WTC11 (cell line): ENCODE results near the gene UGT1A8. TPM values are rescaled to one million over a fixed set of nuclear protein-coding genes. Genes with fewer than 3 reads are reported as not detected.

Source experiments
- ATAC-seq: fragments of 200-7000 bp; cut with Tn5 transposase; 2 replicates; pipeline ENCODE4 v1.10.0; 2021; ENCODE audit warnings: mild to moderate bottlenecking, moderate library complexity
- CTCF ChIA-PET: fragments of 300-600 bp; sonication (Branson Sonifier 250); formaldehyde crosslinking; loops from one replicate; lab custom pipeline; 2021; ENCODE audit warnings: antibody characterized with exemption; lab: Charles Lee
- POLR2A ChIA-PET: fragments of 350-600 bp; sonication (Branson Sonifier 250); formaldehyde crosslinking; loops from one replicate; lab custom pipeline; 2021; ENCODE audit warnings: antibody characterized with exemption; lab: Charles Lee
- DNase-seq: peaks from one replicate; pipeline ENCODE4 v3.0.0; 2021; ENCODE audit warnings: low spot score
- H3K27ac Mint-ChIP-seq: 2 replicates; pipeline ENCODE4 v1.8.0; 2021; ENCODE audit warnings: mixed read lengths
- H3K27me3 Mint-ChIP-seq: 2 replicates; pipeline ENCODE4 v1.8.0; 2021; ENCODE audit warnings: low read depth, mild to moderate bottlenecking, moderate library complexity, mixed read lengths
- H3K36me3 Mint-ChIP-seq: 2 replicates; pipeline ENCODE4 v1.8.0; 2021; ENCODE audit warnings: mixed read lengths
- H3K4me1 Mint-ChIP-seq: 2 replicates; pipeline ENCODE4 v1.8.0; 2022; ENCODE audit warnings: mixed read lengths
- H3K4me3 Mint-ChIP-seq: 2 replicates; pipeline ENCODE4 v1.8.0; 2021; ENCODE audit warnings: mild to moderate bottlenecking, moderate library complexity, mixed read lengths
- H3K9me3 Mint-ChIP-seq: 2 replicates; pipeline ENCODE4 v1.8.0; 2021; ENCODE audit warnings: mixed read lengths
- ARID4B ChIP-seq: sonication (generic); formaldehyde crosslinking; IDR thresholded peaks from 2 replicates; pipeline ENCODE4 v1.8.0; 2023; ENCODE audit warnings: missing genetic modification reagents, mild to moderate bottlenecking, borderline replicate concordance
- ATF3 ChIP-seq: sonication (generic); formaldehyde crosslinking; conservative IDR thresholded peaks from 2 replicates; pipeline ENCODE4 v1.8.1; 2022; ENCODE audit warnings: mild to moderate bottlenecking, missing genetic modification reagents
- CDX4 ChIP-seq: fragments of 250-450 bp; sonication (Bioruptor Pico); IDR thresholded peaks from 2 replicates; pipeline ENCODE4 v1.9.0; 2021; ENCODE audit warnings: moderate library complexity, mild to moderate bottlenecking, inconsistent platforms, borderline replicate concordance
- CREB1 ChIP-seq: sonication (generic); formaldehyde crosslinking; IDR thresholded peaks from 2 replicates; pipeline ENCODE4 v1.8.0; 2023; ENCODE audit warnings: mild to moderate bottlenecking, missing genetic modification reagents
- CREM ChIP-seq: sonication (generic); formaldehyde crosslinking; IDR thresholded peaks from 2 replicates; pipeline ENCODE4 v1.8.1; 2022; ENCODE audit warnings: mild to moderate bottlenecking, missing genetic modification reagents, moderate library complexity
- FOXK1 ChIP-seq: sonication (generic); formaldehyde crosslinking; IDR thresholded peaks from 2 replicates; pipeline ENCODE4 v1.8.0; 2022; ENCODE audit warnings: mild to moderate bottlenecking, moderate library complexity, missing genetic modification reagents
- HMGXB4 ChIP-seq: sonication (generic); formaldehyde crosslinking; IDR thresholded peaks from 2 replicates; pipeline ENCODE4 v1.8.1; 2023; ENCODE audit warnings: mild to moderate bottlenecking, moderate library complexity, missing genetic modification reagents
- IRF1 ChIP-seq: sonication (generic); formaldehyde crosslinking; IDR thresholded peaks from 2 replicates; pipeline ENCODE4 v1.8.0; 2023; ENCODE audit warnings: missing genetic modification reagents
- MLX ChIP-seq: sonication (generic); formaldehyde crosslinking; IDR thresholded peaks from 2 replicates; pipeline ENCODE4 v1.8.1; 2023; ENCODE audit warnings: mild to moderate bottlenecking, missing genetic modification reagents, moderate library complexity
- NFE2L1 ChIP-seq: sonication (generic); formaldehyde crosslinking; IDR thresholded peaks from 2 replicates; pipeline ENCODE4 v1.8.1; 2023; ENCODE audit warnings: missing genetic modification reagents
- PRDM15 ChIP-seq: sonication (generic); formaldehyde crosslinking; IDR thresholded peaks from 2 replicates; pipeline ENCODE4 v1.8.0; 2022; ENCODE audit warnings: missing genetic modification reagents
- PRRX2 ChIP-seq: fragments of 250-450 bp; sonication (Bioruptor Pico); IDR thresholded peaks from 2 replicates; pipeline ENCODE4 v1.8.0; 2021; ENCODE audit warnings: mild to moderate bottlenecking
- ZBTB21 ChIP-seq: sonication (generic); formaldehyde crosslinking; IDR thresholded peaks from 2 replicates; pipeline ENCODE4 v1.8.1; 2023; ENCODE audit warnings: mild to moderate bottlenecking, missing genetic modification reagents, borderline replicate concordance
- ZNF396 ChIP-seq: fragments of 250-450 bp; sonication (Bioruptor Pico); IDR thresholded peaks from 2 replicates; pipeline ENCODE4 v1.8.0; 2021; ENCODE audit warnings: mild to moderate bottlenecking, moderate library complexity, borderline replicate concordance
- ZNF425 ChIP-seq: fragments of 250-450 bp; sonication (Bioruptor Pico); conservative IDR thresholded peaks from 2 replicates; pipeline ENCODE4 v1.9.0; 2021; ENCODE audit warnings: mild to moderate bottlenecking
- total RNA-seq: library from RNA; stranded (reverse); gene quantifications from 3 replicates; pipeline ENCODE4 v1.2.3, GENCODE V29; 2021

The UGT1A8 gene
- total RNA-seq, 1 experiment from 2014 or later = 0.13 TPM

- TF ChIP-seq ARID4B (CRISPR knock-in tag) (no peak), FOXK1 (no peak), IRF1 (CRISPR knock-in tag) (no peak), HMGXB4 (CRISPR knock-in tag) (no peak), PRRX2 (no peak), CREM (CRISPR knock-in tag) (no peak), CDX4 (no peak), NFE2L1 (no peak)
These were observed 151.8 kb downstream of the UGT1A8 start (continued) for GRCh38 chr2:233769260-233769659.

GRCh38 chr2:233772153-233772552 is 154.7 kb downstream of the UGT1A8 start:
- ATAC-seq (no peak), DNase-seq (no peak)
- Mint-ChIP-seq H3K36me3 (peaks cover 8% of the 10 kb centered on the region), H3K27me3 (no peaks in the 10 kb centered on the region; the same call in 1 of the 2 replicates), H3K4me1 (peaks cover 3% of the 10 kb centered on the region), H3K4me3 (no peak overlapping the region), H3K9me3 (peaks cover 24% of the 10 kb centered on the region), H3K27ac (no peak overlapping the region)
- CTCF ChIA-PET = no interaction called here
- TF ChIP-seq PRDM15 (CRISPR knock-in tag) (no peak), CREB1 (CRISPR knock-in tag) (no peak), ZBTB21 (no peak), ZNF396 (CRISPR knock-in tag) (no peak), MLX (CRISPR knock-in tag) (no peak), ATF3 (CRISPR knock-in tag) (no peak), ZNF425 (CRISPR knock-in tag) (no peak)
- POLR2A ChIA-PET = no interaction called here
